Measurements from ENCODE around the gene APOBEC4. TPM values are rescaled to one million over a fixed set of nuclear protein-coding genes. Genes with fewer than 3 reads are reported as not detected.

The APOBEC4 gene
- polyA plus RNA-seq, 1 donor from 2014 or later = not detected

DNA sequence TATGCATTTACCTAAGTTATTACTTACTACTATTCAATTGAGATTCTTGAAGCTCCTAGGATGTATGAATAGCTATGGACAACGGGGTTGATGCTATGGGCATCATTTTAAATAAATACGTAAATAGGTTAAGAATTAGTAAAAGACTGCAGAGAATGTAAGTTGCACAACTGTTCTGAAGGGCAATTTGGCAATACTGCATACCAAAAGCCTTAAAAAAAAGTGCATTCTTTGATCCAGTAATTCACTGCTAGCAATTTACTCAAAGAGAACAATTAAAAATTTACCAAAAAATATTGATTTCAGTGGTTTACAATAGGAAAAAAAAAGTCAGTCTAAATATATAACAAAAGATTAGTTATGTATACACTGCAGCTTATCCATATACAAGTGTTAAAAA lies 21.0 kb downstream of the APOBEC4 start:
- no peaks in the 10 kb centered on the region for H3K36me3 ChIP-seq (ENCODE audit: insufficient read depth, low read length)
- H3K79me2 ChIP-seq (replicated peaks; ENCODE audit: insufficient read depth, low read length) = peaks cover 45% of the 10 kb centered on the region
- H4K20me1 ChIP-seq (ENCODE audit: insufficient read depth) = no peaks in the 10 kb centered on the region
- H3K4me2 ChIP-seq (ENCODE audit: low read length) = peak overlapping the region; percentile 75
- H2AFZ ChIP-seq (ENCODE audit: low read depth, low read length) = no peak overlapping the region
- peak overlapping the region; percentile 66 for H3K9ac ChIP-seq (ENCODE audit: low read length)
- no peak overlapping the region for H3K27ac ChIP-seq (ENCODE audit: low read length)
- H3K9me3 ChIP-seq (ENCODE audit: low read length) = no peaks in the 10 kb centered on the region
- H3K4me3 ChIP-seq (ENCODE audit: low read length) = peak overlapping the region; percentile 82
- no peaks in the 10 kb centered on the region for H3K27me3 ChIP-seq (ENCODE audit: insufficient read depth, low read depth, low read length)
- no peaks in the 10 kb centered on the region for H3K9me2 ChIP-seq (ENCODE audit: insufficient read depth, low read length)
- TF ChIP-seq POLR2AphosphoS5 (IDR thresholded peaks at IDR 0.05) (no peak), TAF1 (IDR thresholded peaks at IDR 0.05; ENCODE audit: low read depth) (no peak), EZH2 (IDR thresholded peaks at IDR 0.05; ENCODE audit: borderline replicate concordance, insufficient read depth, low read length, poor library complexity, severe bottlenecking) (no peak), RAD21 (conservative IDR thresholded peaks at IDR 0.05) (no peak), MXI1 (conservative IDR thresholded peaks at IDR 0.05; ENCODE audit: poor library complexity, severe bottlenecking) (no peak), SMC3 (conservative IDR thresholded peaks at IDR 0.05; ENCODE audit: poor library complexity) (no peak), EP300 (conservative IDR thresholded peaks at IDR 0.05; ENCODE audit: poor library complexity, severe bottlenecking) (no peak)
- TF ChIP-seq, protein P1, sequence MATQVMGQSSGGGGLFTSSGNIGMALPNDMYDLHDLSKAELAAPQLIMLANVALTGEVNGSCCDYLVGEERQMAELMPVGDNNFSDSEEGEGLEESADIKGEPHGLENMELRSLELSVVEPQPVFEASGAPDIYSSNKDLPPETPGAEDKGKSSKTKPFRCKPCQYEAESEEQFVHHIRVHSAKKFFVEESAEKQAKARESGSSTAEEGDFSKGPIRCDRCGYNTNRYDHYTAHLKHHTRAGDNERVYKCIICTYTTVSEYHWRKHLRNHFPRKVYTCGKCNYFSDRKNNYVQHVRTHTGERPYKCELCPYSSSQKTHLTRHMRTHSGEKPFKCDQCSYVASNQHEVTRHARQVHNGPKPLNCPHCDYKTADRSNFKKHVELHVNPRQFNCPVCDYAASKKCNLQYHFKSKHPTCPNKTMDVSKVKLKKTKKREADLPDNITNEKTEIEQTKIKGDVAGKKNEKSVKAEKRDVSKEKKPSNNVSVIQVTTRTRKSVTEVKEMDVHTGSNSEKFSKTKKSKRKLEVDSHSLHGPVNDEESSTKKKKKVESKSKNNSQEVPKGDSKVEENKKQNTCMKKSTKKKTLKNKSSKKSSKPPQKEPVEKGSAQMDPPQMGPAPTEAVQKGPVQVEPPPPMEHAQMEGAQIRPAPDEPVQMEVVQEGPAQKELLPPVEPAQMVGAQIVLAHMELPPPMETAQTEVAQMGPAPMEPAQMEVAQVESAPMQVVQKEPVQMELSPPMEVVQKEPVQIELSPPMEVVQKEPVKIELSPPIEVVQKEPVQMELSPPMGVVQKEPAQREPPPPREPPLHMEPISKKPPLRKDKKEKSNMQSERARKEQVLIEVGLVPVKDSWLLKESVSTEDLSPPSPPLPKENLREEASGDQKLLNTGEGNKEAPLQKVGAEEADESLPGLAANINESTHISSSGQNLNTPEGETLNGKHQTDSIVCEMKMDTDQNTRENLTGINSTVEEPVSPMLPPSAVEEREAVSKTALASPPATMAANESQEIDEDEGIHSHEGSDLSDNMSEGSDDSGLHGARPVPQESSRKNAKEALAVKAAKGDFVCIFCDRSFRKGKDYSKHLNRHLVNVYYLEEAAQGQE (IDR thresholded peaks at IDR 0.05; ENCODE audit: borderline replicate concordance) = no peak
- TF ChIP-seq, protein P2, sequence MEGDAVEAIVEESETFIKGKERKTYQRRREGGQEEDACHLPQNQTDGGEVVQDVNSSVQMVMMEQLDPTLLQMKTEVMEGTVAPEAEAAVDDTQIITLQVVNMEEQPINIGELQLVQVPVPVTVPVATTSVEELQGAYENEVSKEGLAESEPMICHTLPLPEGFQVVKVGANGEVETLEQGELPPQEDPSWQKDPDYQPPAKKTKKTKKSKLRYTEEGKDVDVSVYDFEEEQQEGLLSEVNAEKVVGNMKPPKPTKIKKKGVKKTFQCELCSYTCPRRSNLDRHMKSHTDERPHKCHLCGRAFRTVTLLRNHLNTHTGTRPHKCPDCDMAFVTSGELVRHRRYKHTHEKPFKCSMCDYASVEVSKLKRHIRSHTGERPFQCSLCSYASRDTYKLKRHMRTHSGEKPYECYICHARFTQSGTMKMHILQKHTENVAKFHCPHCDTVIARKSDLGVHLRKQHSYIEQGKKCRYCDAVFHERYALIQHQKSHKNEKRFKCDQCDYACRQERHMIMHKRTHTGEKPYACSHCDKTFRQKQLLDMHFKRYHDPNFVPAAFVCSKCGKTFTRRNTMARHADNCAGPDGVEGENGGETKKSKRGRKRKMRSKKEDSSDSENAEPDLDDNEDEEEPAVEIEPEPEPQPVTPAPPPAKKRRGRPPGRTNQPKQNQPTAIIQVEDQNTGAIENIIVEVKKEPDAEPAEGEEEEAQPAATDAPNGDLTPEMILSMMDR (IDR thresholded peaks at IDR 0.05; ENCODE audit: poor library complexity, severe bottlenecking) = no peak
- H3F3A ChIP-seq (ENCODE audit: insufficient read depth, low read length, poor library complexity, severe bottlenecking) = no peaks in the 10 kb centered on the region

- H3K79me2 ChIP-seq (replicated peaks; ENCODE audit: insufficient read depth, low read length) = peaks cover 35% of the 10 kb centered on the region
- H2AFZ ChIP-seq (ENCODE audit: low read depth, low read length) = no peak overlapping the region
- H3K4me2 ChIP-seq (ENCODE audit: low read length) = no peak overlapping the region
- H3K4me3 ChIP-seq (ENCODE audit: low read length) = peak overlapping the region; percentile 2
- H3K36me3 ChIP-seq (ENCODE audit: insufficient read depth, low read length) = no peaks in the 10 kb centered on the region
- H3K27ac ChIP-seq (ENCODE audit: low read length) = no peak overlapping the region
- H4K20me1 ChIP-seq (ENCODE audit: insufficient read depth) = no peaks in the 10 kb centered on the region
- H3K9me3 ChIP-seq (ENCODE audit: low read length) = no peaks in the 10 kb centered on the region
- H3K27me3 ChIP-seq (ENCODE audit: insufficient read depth, low read depth, low read length) = no peaks in the 10 kb centered on the region
- no peaks in the 10 kb centered on the region for H3K9me2 ChIP-seq (ENCODE audit: insufficient read depth, low read length)
- H3F3A ChIP-seq (ENCODE audit: insufficient read depth, low read length, poor library complexity, severe bottlenecking) = no peaks in the 10 kb centered on the region
- TF ChIP-seq SMC3 (conservative IDR thresholded peaks at IDR 0.05; ENCODE audit: poor library complexity) (no peak), EZH2 (IDR thresholded peaks at IDR 0.05; ENCODE audit: borderline replicate concordance, insufficient read depth, low read length, poor library complexity, severe bottlenecking) (no peak), TAF1 (IDR thresholded peaks at IDR 0.05; ENCODE audit: low read depth) (no peak), MXI1 (conservative IDR thresholded peaks at IDR 0.05; ENCODE audit: poor library complexity, severe bottlenecking) (no peak), POLR2AphosphoS5 (IDR thresholded peaks at IDR 0.05) (no peak), RAD21 (conservative IDR thresholded peaks at IDR 0.05) (no peak)
- TF ChIP-seq, protein P2 (IDR thresholded peaks at IDR 0.05; ENCODE audit: poor library complexity, severe bottlenecking) = no peak
- TF ChIP-seq, protein P1 (IDR thresholded peaks at IDR 0.05; ENCODE audit: borderline replicate concordance) = no peak
- H3K9ac ChIP-seq (ENCODE audit: low read length) = no peak overlapping the region
These were observed 22.4 kb downstream of the APOBEC4 start for GRCh38 chr1:183630748-183631147.

Measured in neural cell (in vitro differentiated cells).